DMS53 (cell line): ENCODE data around the gene SYTL1.

Experiments used
- DNase-seq: peaks from one replicate; lab custom pipeline; 2025; lab: John Stamatoyannopoulos, UW

SYTL1 gene

GRCh38 chr1:27341525-27342252 is at the start of gene SYTL1:
TSS of gene SYTL1 (plus strand) at chr1:27342022. CDS start at chr1:27345335, 3,313 bp downstream.
- DNase-seq = peak; percentile 93

- no peak for DNase-seq
These were observed 49.7 kb upstream of the SYTL1 start for GRCh38 chr1:27292106-27292505.

- no peak for DNase-seq
These were observed 47.9 kb upstream of the SYTL1 start for GRCh38 chr1:27293915-27294314.

GRCh38 chr1:27296773-27297291 is 45.0 kb upstream of the SYTL1 start:
- DNase-seq = peak; percentile 75

GRCh38 chr1:27297903-27298302 is 43.9 kb upstream of the SYTL1 start:
- no peak for DNase-seq

GRCh38 chr1:27298632-27299384 is 43.0 kb upstream of the SYTL1 start:
- DNase-seq = no peak

- DNase-seq = no peak
These were observed 42.2 kb upstream of the SYTL1 start for GRCh38 chr1:27299385-27300271.

- peak; percentile 85 for DNase-seq
These were observed 41.3 kb upstream of the SYTL1 start for GRCh38 chr1:27300341-27301051.

GRCh38 chr1:27301052-27301422 is 40.8 kb upstream of the SYTL1 start:
- peak; percentile 55 for DNase-seq

- peak; percentile 44 for DNase-seq
These were observed 40.1 kb upstream of the SYTL1 start for GRCh38 chr1:27301582-27302199.

- no peak for DNase-seq
These were observed 39.2 kb upstream of the SYTL1 start for GRCh38 chr1:27302612-27303011.

- DNase-seq = no peak
These were observed 38.3 kb upstream of the SYTL1 start for GRCh38 chr1:27303509-27303908.

- no peak for DNase-seq
These were observed 35.8 kb upstream of the SYTL1 start for GRCh38 chr1:27306071-27306470.

GRCh38 chr1:27306892-27307761 is 34.7 kb upstream of the SYTL1 start:
- DNase-seq = peak; percentile 35

GRCh38 chr1:27307874-27308598 is 33.8 kb upstream of the SYTL1 start:
- DNase-seq = no peak

GRCh38 chr1:27314169-27314568 is 27.7 kb upstream of the SYTL1 start:
- no peak for DNase-seq

- DNase-seq = no peak
These were observed 27.1 kb upstream of the SYTL1 start for GRCh38 chr1:27314737-27315136.

GRCh38 chr1:27316860-27317259 is 25.0 kb upstream of the SYTL1 start:
- DNase-seq = peak; percentile 33

GRCh38 chr1:27318136-27318535 is 23.7 kb upstream of the SYTL1 start:
- no peak for DNase-seq
